HFFc6 (cell line): ENCODE data around the gene ATG16L1. TPM values are rescaled to one million over a fixed set of nuclear protein-coding genes. Genes with fewer than 3 reads are reported as not detected.

ENCODE experiments used
- DNase-seq: peaks from one replicate; pipeline ENCODE4 v3.0.0-alpha.2; 2018
- H3K27ac Mint-ChIP-seq: 2 replicates; pipeline ENCODE4 v1.8.0; 2020; ENCODE audit warnings: mild to moderate bottlenecking, mixed read lengths
- H3K27me3 Mint-ChIP-seq: 2 replicates; pipeline ENCODE4 v1.8.0; 2021; ENCODE audit warnings: mild to moderate bottlenecking, moderate library complexity, mixed read lengths; ENCODE audit not compliant: insufficient read depth
- H3K36me3 Mint-ChIP-seq: 2 replicates; pipeline ENCODE4 v1.8.0; 2021; ENCODE audit warnings: low read depth, mixed read lengths
- H3K4me1 Mint-ChIP-seq: 2 replicates; pipeline ENCODE4 v1.8.0; 2020; ENCODE audit warnings: low read depth, mixed read lengths
- H3K4me3 Mint-ChIP-seq: 2 replicates; pipeline ENCODE4 v1.8.0; 2020; ENCODE audit warnings: mild to moderate bottlenecking, moderate library complexity, mixed read lengths
- H3K9me3 Mint-ChIP-seq: 2 replicates; pipeline ENCODE4 v1.8.0; 2020; ENCODE audit warnings: mild to moderate bottlenecking, mixed read lengths
- CTCF ChIP-seq: fragments of 200-600 bp; sonication (generic); IDR thresholded peaks from 2 replicates; pipeline ENCODE4 v1.5.0; 2021; ENCODE audit warnings: antibody characterized with exemption, mild to moderate bottlenecking
- total RNA-seq, 6 experiments: library from RNA; stranded (reverse); fragmentation: NEBNext Ultra II Directional; extraction: Animal tissue kit (Norgen Biotek cat#: 25700); gene quantifications; 2 replicates in 1 of 6; 3 replicates in 5 of 6; pipeline ENCODE4 v1.2.3, GENCODE V29; 2021

ATG16L1 gene
- total RNA-seq, 6 experiments from 2014 or later, result 19.7 to 22.8 (median 21.6) TPM

- Mint-ChIP-seq H3K27ac (no peak overlapping the region), H3K9me3 (no peaks in the 10 kb centered on the region; the same call in 1 of the 2 replicates), H3K4me1 (no peaks in the 10 kb centered on the region), H3K27me3 (peaks cover 49% of the 10 kb centered on the region), H3K4me3 (no peak overlapping the region), H3K36me3 (no peaks in the 10 kb centered on the region)
- DNase-seq, result no peak
- TF ChIP-seq CTCF, result no peak
Observed at GRCh38 chr2:233228376-233228775, 23.1 kb upstream of the ATG16L1 start.

GRCh38 chr2:233233618-233234230 is 17.7 kb upstream of the ATG16L1 start:
- H3K4me3 Mint-ChIP-seq, result no peak overlapping the region
- no peak for TF ChIP-seq CTCF
- peaks cover 25% of the 10 kb centered on the region for H3K27me3 Mint-ChIP-seq

GRCh38 chr2:233234264-233234663 is 17.2 kb upstream of the ATG16L1 start:
- H3K27ac Mint-ChIP-seq, result no peak overlapping the region
- no peak for DNase-seq
- H3K36me3 Mint-ChIP-seq, result no peaks in the 10 kb centered on the region
- H3K4me1 Mint-ChIP-seq, result no peaks in the 10 kb centered on the region
- no peaks in the 10 kb centered on the region; the same call in 1 of the 2 replicates for H3K9me3 Mint-ChIP-seq
- TF ChIP-seq CTCF, result no peak
- H3K4me3 Mint-ChIP-seq, result no peak overlapping the region
- peaks cover 22% of the 10 kb centered on the region for H3K27me3 Mint-ChIP-seq

More at GRCh38 chr2:233233618-233234230, 17.7 kb upstream of the ATG16L1 start:
- DNase-seq, result no peak
- no peak overlapping the region for H3K27ac Mint-ChIP-seq
- H3K4me1 Mint-ChIP-seq, result no peaks in the 10 kb centered on the region
- H3K36me3 Mint-ChIP-seq, result no peaks in the 10 kb centered on the region
- no peaks in the 10 kb centered on the region; the same call in 1 of the 2 replicates for H3K9me3 Mint-ChIP-seq

GRCh38 chr2:233234996-233235395 is 16.5 kb upstream of the ATG16L1 start:
- Mint-ChIP-seq H3K27me3 (peaks cover 23% of the 10 kb centered on the region), H3K27ac (no peak overlapping the region), H3K4me1 (no peaks in the 10 kb centered on the region), H3K36me3 (no peaks in the 10 kb centered on the region), H3K9me3 (no peaks in the 10 kb centered on the region; the same call in 1 of the 2 replicates), H3K4me3 (no peak overlapping the region)
- no peak for TF ChIP-seq CTCF
- DNase-seq, result no peak

- no peaks in the 10 kb centered on the region for H3K4me1 Mint-ChIP-seq
- DNase-seq, result no peak
- H3K9me3 Mint-ChIP-seq, result no peaks in the 10 kb centered on the region; the same call in 1 of the 2 replicates
- H3K36me3 Mint-ChIP-seq, result no peaks in the 10 kb centered on the region
- peaks cover 20% of the 10 kb centered on the region for H3K27me3 Mint-ChIP-seq
- no peak for TF ChIP-seq CTCF
- no peak overlapping the region for H3K27ac Mint-ChIP-seq
- no peak overlapping the region for H3K4me3 Mint-ChIP-seq
Observed at GRCh38 chr2:233235977-233236376, 15.5 kb upstream of the ATG16L1 start.
